Smooth muscle cell (in vitro differentiated cells): Measurements from ENCODE around the gene SBK3. TPM values are rescaled to one million over a fixed set of nuclear protein-coding genes. Genes with fewer than 3 reads are reported as not detected.

Experiments
- DNase-seq: peaks from one replicate; lab custom pipeline; 2025; ENCODE audit not compliant: unreplicated experiment; lab: John Stamatoyannopoulos, UW
- H2AFZ ChIP-seq: fragments of 200-600 bp; sonication (generic); 2 replicates; pipeline ENCODE4 v1.6.0; 2016; ENCODE audit warnings: antibody characterized with exemption, low read depth, mild to moderate bottlenecking
- H3F3A ChIP-seq: fragments of 200-600 bp; sonication (generic); 2 replicates; pipeline ENCODE4 v1.6.0; 2017; ENCODE audit warnings: antibody characterized with exemption, low read depth
- H3K27ac ChIP-seq: fragments of 200-600 bp; sonication (generic); 2 replicates; pipeline ENCODE4 v1.5.1; 2016; ENCODE audit warnings: low read depth, mild to moderate bottlenecking
- H3K27me3 ChIP-seq: fragments of 200-600 bp; sonication (generic); 2 replicates; pipeline ENCODE4 v1.6.1; 2016; ENCODE audit warnings: low read depth, mild to moderate bottlenecking
- H3K36me3 ChIP-seq: fragments of 200-600 bp; sonication (generic); 2 replicates; pipeline ENCODE4 v1.5.1; 2016; ENCODE audit warnings: low read depth
- H3K4me1 ChIP-seq: fragments of 200-600 bp; sonication (generic); 2 replicates; pipeline ENCODE4 v1.5.1; 2016; ENCODE audit warnings: low read depth
- H3K4me2 ChIP-seq: fragments of 200-600 bp; sonication (generic); 2 replicates; pipeline ENCODE4 v1.6.0; 2016; ENCODE audit warnings: mild to moderate bottlenecking
- H3K4me3 ChIP-seq: fragments of 200-600 bp; sonication (generic); 2 replicates; pipeline ENCODE4 v1.5.1; 2016; ENCODE audit warnings: mild to moderate bottlenecking
- H3K79me2 ChIP-seq: fragments of 200-600 bp; sonication (generic); 2 replicates; pipeline ENCODE4 v1.6.0; 2016; ENCODE audit warnings: low read depth, mild to moderate bottlenecking
- H3K9ac ChIP-seq: fragments of 200-600 bp; sonication (generic); 2 replicates; pipeline ENCODE4 v1.6.0; 2016; ENCODE audit warnings: low read depth
- H3K9me3 ChIP-seq: fragments of 200-600 bp; sonication (generic); replicated peaks from 2 replicates; pipeline ENCODE4 v1.5.1; 2016; ENCODE audit warnings: low read depth
- H4K20me1 ChIP-seq: fragments of 200-600 bp; sonication (generic); 2 replicates; pipeline ENCODE4 v1.6.0; 2016; ENCODE audit warnings: low read depth
- WGBS: methylation state at CpG from one replicate; pipeline ENCODE4 v1.1.7; 2016; ENCODE audit warnings: low lambda C conversion rate; 5-methylcytosine and 5-hydroxymethylcytosine counted together
- polyA plus RNA-seq: library from polyadenylated mRNA; unstranded; fragments of >200 nt; fragmentation: Nextera tagmentation; extraction: Ambion mirVana; gene quantifications from 2 replicates; pipeline ENCODE4 v1.2.1, GENCODE V29; 2016
- total RNA-seq: library from RNA; depleted of rRNA; stranded (reverse); fragments of >200 nt; gene quantifications from 2 replicates; pipeline ENCODE4 v1.2.3, GENCODE V29; 2014
- TF ChIP-seq, protein P1 (sequence below): fragments of 200-600 bp; sonication (generic); IDR thresholded peaks from 2 replicates; pipeline ENCODE4 v1.5.1; 2017; ENCODE audit warnings: borderline replicate concordance, mild to moderate bottlenecking, antibody characterized with exemption; ENCODE audit not compliant: insufficient read depth, poor library complexity, severe bottlenecking

The SBK3 gene
- total and polyA plus RNA-seq, 2 experiments from 2014 or later: not detected

DNA sequence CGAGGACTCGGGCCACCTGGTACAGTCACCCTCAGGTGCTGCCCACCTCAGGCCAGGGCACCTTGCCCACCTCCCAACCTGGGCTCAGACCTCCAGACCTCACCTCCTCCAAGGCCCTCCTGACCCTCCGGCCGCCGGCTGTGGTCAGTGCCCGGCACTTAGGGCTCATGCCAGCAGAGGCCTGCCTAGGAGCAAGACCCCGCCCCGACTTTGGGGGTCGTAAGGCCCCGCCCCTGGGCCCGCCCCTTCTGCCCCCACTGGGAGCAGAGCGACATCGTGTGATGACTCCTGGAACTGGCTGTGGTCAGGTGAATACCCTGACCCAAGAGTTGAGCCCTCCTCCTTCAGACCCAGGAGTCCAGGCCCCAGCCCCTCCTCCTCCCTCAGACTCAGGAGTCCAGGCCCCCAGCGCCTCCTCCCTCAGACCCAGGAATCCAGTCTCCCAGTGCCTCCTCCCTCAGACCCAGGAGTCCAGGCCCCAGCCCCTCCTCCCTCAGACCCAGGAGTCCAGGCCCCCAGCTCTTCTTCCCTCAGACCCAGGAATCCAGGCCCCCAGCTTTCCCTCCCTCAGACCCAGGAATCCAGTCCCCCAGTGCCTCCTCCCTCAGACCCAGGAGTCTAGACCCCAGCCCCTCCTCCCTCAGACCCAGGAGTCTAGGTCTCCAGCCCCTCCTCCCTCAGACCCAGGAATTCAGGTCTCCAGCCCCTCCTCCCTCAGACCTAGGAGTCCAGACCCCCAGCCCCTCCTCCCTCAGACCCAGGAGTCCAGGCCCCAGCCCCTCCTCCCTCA is 8.2 kb downstream of the SBK3 start, which contains the start of gene SBK2:
Gene SBK2 (minus strand): TSS at position 183 of the 790 bp plus-strand sequence. CDS start 839 bp downstream, outside the sequence.
- H4K20me1 ChIP-seq: no peaks in the 10 kb centered on the region
- TF ChIP-seq, protein P1, sequence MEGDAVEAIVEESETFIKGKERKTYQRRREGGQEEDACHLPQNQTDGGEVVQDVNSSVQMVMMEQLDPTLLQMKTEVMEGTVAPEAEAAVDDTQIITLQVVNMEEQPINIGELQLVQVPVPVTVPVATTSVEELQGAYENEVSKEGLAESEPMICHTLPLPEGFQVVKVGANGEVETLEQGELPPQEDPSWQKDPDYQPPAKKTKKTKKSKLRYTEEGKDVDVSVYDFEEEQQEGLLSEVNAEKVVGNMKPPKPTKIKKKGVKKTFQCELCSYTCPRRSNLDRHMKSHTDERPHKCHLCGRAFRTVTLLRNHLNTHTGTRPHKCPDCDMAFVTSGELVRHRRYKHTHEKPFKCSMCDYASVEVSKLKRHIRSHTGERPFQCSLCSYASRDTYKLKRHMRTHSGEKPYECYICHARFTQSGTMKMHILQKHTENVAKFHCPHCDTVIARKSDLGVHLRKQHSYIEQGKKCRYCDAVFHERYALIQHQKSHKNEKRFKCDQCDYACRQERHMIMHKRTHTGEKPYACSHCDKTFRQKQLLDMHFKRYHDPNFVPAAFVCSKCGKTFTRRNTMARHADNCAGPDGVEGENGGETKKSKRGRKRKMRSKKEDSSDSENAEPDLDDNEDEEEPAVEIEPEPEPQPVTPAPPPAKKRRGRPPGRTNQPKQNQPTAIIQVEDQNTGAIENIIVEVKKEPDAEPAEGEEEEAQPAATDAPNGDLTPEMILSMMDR: no peak
- no peak within 1 kb of the TSS for H3K27ac ChIP-seq
- no peaks in the 10 kb centered on the region for H3K9me3 ChIP-seq
- WGBS: 39% methylated on average over 13 of the region's 14 CpGs
- H3K79me2 ChIP-seq: no peaks in the 10 kb centered on the region
- H2AFZ ChIP-seq: no peak within 1 kb of the TSS
- no peaks in the 10 kb centered on the region for H3K36me3 ChIP-seq
- no peaks in the 10 kb centered on the region for H3F3A ChIP-seq
- H3K27me3 ChIP-seq: no peaks in the 10 kb centered on the region
- no peak within 1 kb of the TSS for H3K9ac ChIP-seq
- H3K4me2 ChIP-seq: no peak within 1 kb of the TSS
- DNase-seq: no peak
- H3K4me1 ChIP-seq: no peaks in the 10 kb centered on the region
- H3K4me3 ChIP-seq: no peak within 1 kb of the TSS

DNA sequence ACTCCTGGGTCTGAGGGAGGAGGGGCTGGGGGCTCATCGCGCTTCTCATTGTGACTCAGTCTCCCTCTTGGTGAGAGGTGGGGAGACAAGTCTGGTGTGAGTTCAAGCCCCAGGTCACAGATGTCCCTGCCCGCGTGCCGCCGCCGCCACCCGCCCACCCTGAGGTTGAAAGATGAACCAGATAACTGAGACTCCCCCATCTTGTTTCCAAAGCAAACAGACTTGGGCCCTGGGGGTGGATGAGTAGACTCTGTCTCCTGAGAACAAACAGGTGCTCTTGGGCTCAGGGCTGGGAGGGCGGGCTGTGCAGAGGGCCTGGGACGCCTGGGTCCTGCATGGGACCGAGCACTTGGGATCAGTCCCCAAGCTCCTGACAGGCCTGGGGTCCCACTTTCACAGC is 9.0 kb downstream of the SBK3 start:
- Histone ChIP-seq H3K9ac (no peak overlapping the region), H3K4me2 (no peak overlapping the region), H3K36me3 (no peaks in the 10 kb centered on the region), H3K9me3 (no peaks in the 10 kb centered on the region), H3K79me2 (no peaks in the 10 kb centered on the region), H3K27ac (no peak overlapping the region), H4K20me1 (no peaks in the 10 kb centered on the region), H3K4me3 (no peak overlapping the region), H3K4me1 (no peaks in the 10 kb centered on the region), H3F3A (no peaks in the 10 kb centered on the region), H3K27me3 (no peaks in the 10 kb centered on the region), H2AFZ (no peak overlapping the region)
- DNase-seq: no peak
- TF ChIP-seq, protein P1: no peak
- 94% methylated on average over 8 of the region's 11 CpGs for WGBS

DNA sequence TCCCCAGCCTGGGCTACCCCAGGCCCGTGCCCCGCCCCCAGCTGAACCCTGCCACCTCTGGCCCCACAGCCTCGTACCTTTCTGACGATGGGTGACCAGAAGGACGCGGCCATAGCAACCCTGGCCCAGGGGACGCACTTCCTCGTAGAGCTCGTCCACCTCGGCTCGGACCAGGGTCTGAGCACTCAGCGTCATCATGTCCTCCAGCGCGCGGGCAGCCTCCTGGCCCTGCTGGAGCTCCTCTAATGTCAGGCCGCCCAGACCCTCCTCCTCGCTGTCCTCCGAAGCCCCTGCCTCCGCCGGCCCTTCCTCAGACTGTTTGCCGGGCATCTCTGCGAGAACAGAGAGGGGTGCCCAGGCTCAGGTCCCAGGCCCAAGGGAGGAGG is 9.4 kb downstream of the SBK3 start:
- Histone ChIP-seq H3K27me3 (no peaks in the 10 kb centered on the region), H3K4me3 (no peak overlapping the region), H3K4me2 (no peak overlapping the region), H3K4me1 (no peaks in the 10 kb centered on the region), H3K9me3 (no peaks in the 10 kb centered on the region), H4K20me1 (no peaks in the 10 kb centered on the region), H3F3A (no peaks in the 10 kb centered on the region), H3K36me3 (no peaks in the 10 kb centered on the region), H3K27ac (no peak overlapping the region), H2AFZ (no peak overlapping the region), H3K9ac (no peak overlapping the region), H3K79me2 (no peaks in the 10 kb centered on the region)
- WGBS: 93% methylated on average over 14 of the region's 22 CpGs
- DNase-seq: no peak
- TF ChIP-seq, protein P1: no peak
